GM12892 (cell line): ENCODE measurements around the gene PNPLA2.

ENCODE experiments used
- POLR2A ChIP-seq: IDR thresholded peaks from 2 replicates; pipeline ENCODE4 v1.6.1; 2011; ENCODE audit warnings: low read depth, low read length, control low read depth
- POLR2AphosphoS5 ChIP-seq: IDR thresholded peaks from 2 replicates; pipeline ENCODE4 v1.6.1; 2011; ENCODE audit warnings: low read depth, low read length, control low read depth
- TAF1 ChIP-seq: IDR thresholded peaks from 2 replicates; pipeline ENCODE4 v1.6.1; 2011; ENCODE audit warnings: low read depth, mild to moderate bottlenecking, control low read depth, low read length, borderline replicate concordance

GRCh38 chr11:841981-842369, 23.3 kb downstream of the PNPLA2 start:
- TF ChIP-seq POLR2A = no peak
- no peak for TF ChIP-seq POLR2AphosphoS5
- no peak for TF ChIP-seq TAF1
